Neural crest cell (in vitro differentiated cells): ENCODE results near the gene RAET1E. TPM values are rescaled to one million over a fixed set of nuclear protein-coding genes. Genes with fewer than 3 reads are reported as not detected.

Experiments used
- DNase-seq: peaks from one replicate; pipeline ENCODE4 v3.0.0; 2021; ENCODE audit warnings: low read depth, mixed read lengths, low spot score
- H3K27ac Mint-ChIP-seq: one replicate; pipeline ENCODE4 v1.8.0; 2021; ENCODE audit warnings: mild to moderate bottlenecking, mixed read lengths; ENCODE audit not compliant: unreplicated experiment
- H3K27me3 Mint-ChIP-seq: 2 replicates; pipeline ENCODE4 v1.8.0; 2021; ENCODE audit warnings: low read depth, mild to moderate bottlenecking, mixed read lengths
- H3K36me3 Mint-ChIP-seq: 2 replicates; pipeline ENCODE4 v1.8.0; 2021; ENCODE audit warnings: low read depth, mild to moderate bottlenecking, mixed read lengths
- H3K4me1 Mint-ChIP-seq: 2 replicates; pipeline ENCODE4 v1.8.0; 2021; ENCODE audit warnings: mixed read lengths
- H3K4me3 Mint-ChIP-seq: one replicate; pipeline ENCODE4 v1.8.0; 2021; ENCODE audit warnings: mild to moderate bottlenecking, mixed read lengths
- H3K9me3 Mint-ChIP-seq: 2 replicates; pipeline ENCODE4 v1.8.0; 2021; ENCODE audit warnings: mixed read lengths
- total RNA-seq: library from RNA; stranded (reverse); gene quantifications from 2 replicates; pipeline ENCODE4 v1.2.1, GENCODE V29; 2021
- TF ChIP-seq, protein P1 (sequence below): fragments of 200-600 bp; sonication (generic); conservative IDR thresholded peaks from 2 replicates; pipeline ENCODE4 v1.5.0; 2021; ENCODE audit warnings: antibody characterized with exemption, mild to moderate bottlenecking

RAET1E gene
- total RNA-seq, 1 donor from 2014 or later, result not detected

DNA sequence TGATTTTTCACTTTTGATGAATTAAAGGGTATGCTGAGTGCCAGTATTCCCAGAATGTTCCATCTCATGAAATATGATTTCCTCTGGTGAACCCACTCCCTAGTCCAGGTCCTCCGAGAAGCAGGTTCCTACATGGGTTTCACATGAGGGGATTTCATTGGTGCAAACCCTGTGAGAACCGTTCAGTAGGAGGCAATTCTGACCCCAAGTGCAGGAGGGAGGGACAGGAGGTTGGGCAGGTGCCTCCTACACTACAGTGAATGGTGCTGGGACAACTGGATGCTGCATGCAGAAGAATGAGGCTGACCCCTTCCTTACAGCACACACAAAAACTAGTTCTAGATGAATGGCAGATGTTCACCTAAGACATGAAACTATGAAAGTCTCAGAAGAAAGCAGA, 38.8 kb upstream of the RAET1E start:
- Mint-ChIP-seq H3K27ac (no peak overlapping the region), H3K27me3 (peaks cover 97% of the 10 kb centered on the region), H3K4me3 (no peak overlapping the region), H3K9me3 (no peaks in the 10 kb centered on the region), H3K36me3 (no peaks in the 10 kb centered on the region), H3K4me1 (peaks cover 10% of the 10 kb centered on the region)
- TF ChIP-seq, protein P1, sequence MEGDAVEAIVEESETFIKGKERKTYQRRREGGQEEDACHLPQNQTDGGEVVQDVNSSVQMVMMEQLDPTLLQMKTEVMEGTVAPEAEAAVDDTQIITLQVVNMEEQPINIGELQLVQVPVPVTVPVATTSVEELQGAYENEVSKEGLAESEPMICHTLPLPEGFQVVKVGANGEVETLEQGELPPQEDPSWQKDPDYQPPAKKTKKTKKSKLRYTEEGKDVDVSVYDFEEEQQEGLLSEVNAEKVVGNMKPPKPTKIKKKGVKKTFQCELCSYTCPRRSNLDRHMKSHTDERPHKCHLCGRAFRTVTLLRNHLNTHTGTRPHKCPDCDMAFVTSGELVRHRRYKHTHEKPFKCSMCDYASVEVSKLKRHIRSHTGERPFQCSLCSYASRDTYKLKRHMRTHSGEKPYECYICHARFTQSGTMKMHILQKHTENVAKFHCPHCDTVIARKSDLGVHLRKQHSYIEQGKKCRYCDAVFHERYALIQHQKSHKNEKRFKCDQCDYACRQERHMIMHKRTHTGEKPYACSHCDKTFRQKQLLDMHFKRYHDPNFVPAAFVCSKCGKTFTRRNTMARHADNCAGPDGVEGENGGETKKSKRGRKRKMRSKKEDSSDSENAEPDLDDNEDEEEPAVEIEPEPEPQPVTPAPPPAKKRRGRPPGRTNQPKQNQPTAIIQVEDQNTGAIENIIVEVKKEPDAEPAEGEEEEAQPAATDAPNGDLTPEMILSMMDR, result no peak
- DNase-seq, result no peak

DNA sequence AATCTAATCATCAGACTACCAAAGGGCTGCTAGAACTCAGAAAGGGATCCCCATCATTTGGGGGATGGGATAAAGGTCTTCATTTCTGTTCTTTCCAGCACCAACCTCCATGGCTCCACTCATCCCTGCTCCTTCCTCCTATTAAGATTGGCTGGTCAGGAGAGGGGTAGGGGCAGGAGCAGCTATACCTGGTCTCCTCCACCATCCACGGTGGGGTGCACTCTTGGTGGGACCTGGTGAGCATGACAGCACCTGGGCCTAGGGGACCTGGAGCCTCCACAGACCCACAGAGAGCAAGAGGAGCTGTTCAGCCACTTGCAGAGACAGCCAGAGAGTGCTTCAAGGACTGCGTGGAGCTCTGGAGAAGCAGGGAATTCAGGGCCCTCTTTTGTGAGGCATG, 37.8 kb upstream of the RAET1E start:
- peaks cover 7% of the 10 kb centered on the region for H3K4me1 Mint-ChIP-seq
- no peak for DNase-seq
- H3K36me3 Mint-ChIP-seq, result no peaks in the 10 kb centered on the region
- TF ChIP-seq, protein P1, result no peak
- no peak overlapping the region for H3K4me3 Mint-ChIP-seq
- H3K27ac Mint-ChIP-seq, result no peak overlapping the region
- H3K9me3 Mint-ChIP-seq, result no peaks in the 10 kb centered on the region
- peaks cover 97% of the 10 kb centered on the region for H3K27me3 Mint-ChIP-seq

DNA sequence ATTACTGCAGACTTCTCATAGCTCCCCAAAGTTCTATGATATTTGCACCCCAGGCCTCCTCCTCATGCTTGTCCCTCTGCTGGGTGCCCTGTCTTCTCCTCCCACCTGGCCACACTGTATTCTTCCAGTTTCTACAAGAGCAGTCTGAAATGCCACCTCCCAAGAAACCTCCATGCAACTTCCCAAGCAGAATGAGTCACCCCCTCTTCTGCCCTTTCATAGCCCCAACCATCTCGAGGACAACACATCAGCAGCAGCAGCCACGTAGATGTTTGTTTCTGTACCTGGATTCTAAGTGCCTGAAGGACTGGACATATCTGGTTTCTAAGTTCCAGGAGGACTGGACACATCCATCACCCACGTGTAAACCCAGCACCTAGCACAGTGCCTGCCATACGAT, 37.3 kb upstream of the RAET1E start:
- H3K36me3 Mint-ChIP-seq, result no peaks in the 10 kb centered on the region
- TF ChIP-seq, protein P1, result no peak

DNA sequence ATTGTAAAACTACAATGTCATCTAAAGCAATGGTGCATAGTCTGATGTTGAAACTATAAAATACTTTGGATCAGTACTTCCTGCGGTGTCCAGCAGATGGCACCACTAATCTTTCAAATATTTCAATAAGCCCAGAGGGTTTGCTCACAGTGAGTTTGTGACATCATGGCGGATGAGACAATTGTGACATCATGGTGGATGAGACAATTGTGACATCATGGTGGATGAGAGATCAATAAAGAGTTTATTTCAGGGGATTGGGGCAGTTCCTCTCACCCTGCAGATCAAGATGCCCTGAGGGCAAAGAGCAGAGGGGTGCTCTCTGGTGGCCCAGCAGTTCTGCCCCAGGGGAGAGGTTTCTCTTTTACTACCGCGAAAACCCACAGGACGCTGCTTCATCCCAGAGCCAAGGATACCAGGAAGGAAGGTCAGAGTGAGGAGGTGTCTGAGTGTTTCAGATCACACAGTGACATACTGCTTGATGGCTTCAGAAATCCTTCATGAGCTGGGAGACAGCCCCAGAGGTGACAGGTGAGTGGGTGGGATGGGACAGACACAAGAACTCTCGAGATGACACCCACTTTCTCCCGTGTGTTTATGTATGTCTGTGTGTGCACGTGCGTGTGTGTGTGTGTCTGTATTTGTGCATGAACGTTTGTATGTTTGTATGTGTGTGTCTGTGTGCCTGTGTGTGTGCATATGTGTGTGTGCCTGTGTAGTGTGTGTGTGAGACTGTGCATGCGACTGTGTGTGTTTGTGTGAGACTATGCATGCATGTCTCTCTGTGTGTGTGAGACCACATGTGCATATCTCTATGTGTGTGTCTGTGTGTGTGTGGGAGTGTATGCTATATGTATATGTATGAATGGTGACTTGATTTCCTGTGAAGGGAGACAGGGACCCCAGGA, 36.6 kb upstream of the RAET1E start:
- peaks cover 7% of the 10 kb centered on the region for H3K4me1 Mint-ChIP-seq
- no peaks in the 10 kb centered on the region for H3K36me3 Mint-ChIP-seq
- no peak overlapping the region for H3K27ac Mint-ChIP-seq
- peak; percentile 70 for DNase-seq
- H3K4me3 Mint-ChIP-seq, result peak overlapping the region; percentile 5
- H3K27me3 Mint-ChIP-seq, result peaks cover 97% of the 10 kb centered on the region
- H3K9me3 Mint-ChIP-seq, result no peaks in the 10 kb centered on the region
- TF ChIP-seq, protein P1, result peak; percentile 92

More for the DNA sequence above, 37.3 kb upstream of the RAET1E start:
- DNase-seq, result no peak
- peaks cover 97% of the 10 kb centered on the region for H3K27me3 Mint-ChIP-seq
- no peak overlapping the region for H3K27ac Mint-ChIP-seq
- H3K9me3 Mint-ChIP-seq, result no peaks in the 10 kb centered on the region
- peaks cover 7% of the 10 kb centered on the region for H3K4me1 Mint-ChIP-seq
- no peak overlapping the region for H3K4me3 Mint-ChIP-seq

DNA sequence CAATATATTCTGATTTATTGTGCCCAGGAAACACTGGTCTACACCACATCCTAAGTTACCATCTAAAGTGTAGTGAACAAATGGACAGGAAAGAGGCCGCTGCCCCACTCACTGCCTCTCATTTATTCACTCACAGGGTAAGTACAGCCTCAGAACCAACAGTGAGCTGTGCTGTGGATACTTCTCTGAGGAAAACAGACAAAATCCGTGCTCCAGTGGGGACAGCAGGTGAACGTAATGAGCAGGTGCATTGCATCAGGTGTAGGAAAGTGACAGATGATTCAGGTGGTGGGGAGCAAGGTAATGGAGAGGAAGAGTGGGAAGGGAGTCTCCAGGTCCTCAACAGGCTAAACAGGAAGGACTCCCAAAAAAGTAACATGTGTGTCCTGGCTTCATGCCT, 35.5 kb upstream of the RAET1E start:
- TF ChIP-seq, protein P1, result no peak
- Mint-ChIP-seq H3K4me1 (no peaks in the 10 kb centered on the region), H3K27me3 (peaks cover 97% of the 10 kb centered on the region), H3K27ac (no peak overlapping the region), H3K9me3 (no peaks in the 10 kb centered on the region), H3K4me3 (no peak overlapping the region), H3K36me3 (no peaks in the 10 kb centered on the region)
- DNase-seq, result no peak
